B cell (primary cell): ENCODE measurements around the gene RNF213. TPM values are rescaled to one million over a fixed set of nuclear protein-coding genes. Genes with fewer than 3 reads are reported as not detected.

Source experiments
- ATAC-seq: fragments of 200-7000 bp; cut with Tn5 transposase; one replicate; pipeline ENCODE4 v1.10.0; 2021; ENCODE audit warnings: low read depth, mild to moderate bottlenecking, moderate number of reproducible peaks, moderate library complexity
- CTCF ChIA-PET: fragments of 350-600 bp; sonication (Branson Sonifier 250); formaldehyde crosslinking; loops from one replicate; lab custom pipeline; 2021; ENCODE audit warnings: antibody characterized with exemption, inconsistent platforms; lab: Charles Lee
- POLR2A ChIA-PET: fragments of 350-600 bp; sonication (Branson Sonifier 250); formaldehyde crosslinking; loops from one replicate; lab custom pipeline; 2021; ENCODE audit warnings: antibody characterized with exemption; lab: Charles Lee
- DNase-seq: peaks from one replicate; pipeline ENCODE4 v3.0.0; 2013
- H2AFZ ChIP-seq: 2 replicates; pipeline ENCODE4 v1.6.1; 2012; ENCODE audit warnings: mild to moderate bottlenecking, low read depth, low read length; ENCODE audit not compliant: insufficient read depth, poor library complexity, severe bottlenecking
- H3K27ac ChIP-seq, 2 donors: 1 replicate in 1 of 2; 2 replicates in 1 of 2; pipeline ENCODE4 v1.5.1; 2012 to 2013; ENCODE audit warnings: low read length in 2 of 2, mild to moderate bottlenecking in 2 of 2, moderate library complexity in 1 of 2
- H3K27me3 ChIP-seq, 4 experiments: fragments of 200-600 bp in 1 of 4; sonication (generic) in 1 of 4; replicated peaks in 1 of 4; 1 replicate in 2 of 4; 2 replicates in 2 of 4; pipeline versions ENCODE4 v1.6.1 to v1.7.0; 2013 to 2016; ENCODE audit warnings: low read length in 3 of 4, mild to moderate bottlenecking in 2 of 4, mixed read lengths in 1 of 4, moderate library complexity in 1 of 4; ENCODE audit not compliant: insufficient read depth in 4 of 4, control insufficient read depth in 3 of 4; ENCODE audit errors: control extremely low read depth in 1 of 4
- H3K36me3 ChIP-seq, 2 experiments: replicated peaks in 1 of 2; 1 replicate in 1 of 2; 2 replicates in 1 of 2; pipeline versions ENCODE4 v1.6.1 to v1.7.1; 2013; ENCODE audit warnings: low read length in 1 of 2; ENCODE audit not compliant: insufficient read depth in 2 of 2, control insufficient read depth in 1 of 2; ENCODE audit errors: control extremely low read depth in 1 of 2, extremely low read depth in 1 of 2
- H3K4me1 ChIP-seq, 2 donors: fragments of 200-600 bp in 1 of 2; sonication (generic) in 1 of 2; 1 replicate in 1 of 2; 2 replicates in 1 of 2; pipeline versions ENCODE4 v1.5.1 to v1.6.1; 2013 to 2017; ENCODE audit warnings: low read length in 2 of 2; ENCODE audit not compliant: control insufficient read depth in 2 of 2, insufficient read depth in 2 of 2
- H3K4me2 ChIP-seq: replicated peaks from 2 replicates; pipeline ENCODE3; 2012; ENCODE audit warnings: mild to moderate bottlenecking, low read depth, low read length; ENCODE audit not compliant: poor library complexity, severe bottlenecking
- H3K4me3 ChIP-seq, 5 experiments: fragments of 200-600 bp in 1 of 5; sonication (generic) in 1 of 5; 1 replicate in 3 of 5; 2 replicates in 2 of 5; pipeline versions ENCODE4 v1.5.1 to v1.7.0; 2011 to 2016; ENCODE audit warnings: low read length in 4 of 5, mild to moderate bottlenecking in 4 of 5, low read depth in 2 of 5, control low read depth in 1 of 5, moderate library complexity in 1 of 5; ENCODE audit not compliant: insufficient read depth in 1 of 5; ENCODE audit errors: control extremely low read depth in 1 of 5, extremely low read depth in 1 of 5
- H3K79me2 ChIP-seq: fragments of 200-600 bp; sonication (generic); one replicate; pipeline ENCODE4 v1.6.0; 2016; ENCODE audit warnings: low read length; ENCODE audit not compliant: control insufficient read depth, insufficient read depth
- H3K9ac ChIP-seq: fragments of 200-600 bp; sonication (generic); 2 replicates; pipeline ENCODE4 v1.6.1; 2017; ENCODE audit warnings: mild to moderate bottlenecking, low read length, moderate library complexity
- H3K9me3 ChIP-seq, 3 donors: one replicate each; pipeline versions ENCODE4 v1.6.1 to v1.7.1; 2013; ENCODE audit warnings: low read length in 2 of 3; ENCODE audit not compliant: control insufficient read depth in 2 of 3, insufficient read depth in 1 of 3; ENCODE audit errors: control extremely low read depth in 1 of 3
- H4K20me1 ChIP-seq: 2 replicates; pipeline ENCODE4 v1.6.0; 2012; ENCODE audit warnings: mild to moderate bottlenecking, low read length; ENCODE audit not compliant: insufficient read depth, control insufficient read depth, poor library complexity, severe bottlenecking
- H3K27ac Mint-ChIP-seq: one replicate; pipeline ENCODE4 v1.8.0; 2021; ENCODE audit warnings: mixed read lengths
- H3K27me3 Mint-ChIP-seq: one replicate; pipeline ENCODE4 v1.8.0; 2021; ENCODE audit warnings: mixed read lengths
- H3K4me1 Mint-ChIP-seq: one replicate; pipeline ENCODE4 v1.8.0; 2021; ENCODE audit warnings: mixed read lengths
- H3K4me3 Mint-ChIP-seq: one replicate; pipeline ENCODE4 v1.8.0; 2021; ENCODE audit warnings: mixed read lengths
- H3K9me3 Mint-ChIP-seq: one replicate; pipeline ENCODE4 v1.8.0; 2022; ENCODE audit warnings: mixed read lengths; ENCODE audit not compliant: insufficient read depth
- CTCF ChIP-seq: fragments of 200-600 bp; IDR thresholded peaks from one replicate; pipeline ENCODE4 v1.8.0; 2022; ENCODE audit warnings: antibody characterized with exemption, mild to moderate bottlenecking
- EZH2 ChIP-seq: IDR thresholded peaks from 2 replicates; pipeline ENCODE4 v1.6.1; 2012; ENCODE audit warnings: borderline replicate concordance, low read depth, mild to moderate bottlenecking, moderate library complexity, low read length; ENCODE audit not compliant: insufficient read depth, poor library complexity, severe bottlenecking
- WGBS: methylation state at CpG from one replicate; pipeline ENCODE4 v1.1.5; 2013; ENCODE audit warnings: missing lambda C conversion rate; ENCODE audit not compliant: insufficient coverage; 5-methylcytosine and 5-hydroxymethylcytosine counted together
- intact Hi-C: fragments of 100-400 bp; cut with micrococcal nuclease; formaldehyde crosslinking; loops from one replicate; pipeline ENCODE4 v1.10.0; 2022
- polyA plus RNA-seq: library from polyadenylated mRNA; depleted of rRNA; stranded (reverse); fragments of >200 nt; gene quantifications from 2 replicates; pipeline ENCODE4 v1.2.3, GENCODE V29; 2012
- total RNA-seq, 2 donors: library from RNA; stranded (reverse); fragments of 120-200 nt in 1 of 2; gene quantifications; 1 replicate in 1 of 2; 2 replicates in 1 of 2; pipeline versions ENCODE4 v1.2.3 to v1.2.4, GENCODE V29; 2013 to 2022

RNF213 gene
- total and polyA plus RNA-seq, 2 donors (not counting 1 experiment from before 2014, with no cell fraction given): 121 to 287 TPM

- Histone ChIP-seq H3K36me3 (peaks cover 5 to 97% of the 10 kb centered on the region in 2 experiments), H4K20me1 (no peaks in the 10 kb centered on the region), H3K4me2 (no peak overlapping the region), H3K9me3 (no peaks in the 10 kb centered on the region), H3K79me2 (no peaks in the 10 kb centered on the region), H3K27me3 (no peaks in the 10 kb centered on the region), H3K4me1 (no peaks in the 10 kb centered on the region), H3K9ac (no peak overlapping the region), H2AFZ (no peak overlapping the region), H3K27ac (no peak overlapping the region), H3K4me3 (no peak overlapping the region)
- H3K4me1 Mint-ChIP-seq: no peaks in the 10 kb centered on the region
- DNase-seq (no peak), ATAC-seq (no peak)
- H3K27ac Mint-ChIP-seq: no peak overlapping the region
- ChIA-PET CTCF (interaction anchor here (0.7 kb wide), 1 partner anchor 327 kb away, joined by 8 read pairs; no protein-coding TSS in a partner anchor), POLR2A (no interaction called here)
- no peak for TF ChIP-seq EZH2
- no peak for TF ChIP-seq CTCF
- no peak overlapping the region for H3K4me3 Mint-ChIP-seq
- no peaks in the 10 kb centered on the region for H3K9me3 Mint-ChIP-seq
- WGBS: 99% methylated on average over 9 of the region's 9 CpGs
- no peaks in the 10 kb centered on the region for H3K27me3 Mint-ChIP-seq
- intact Hi-C loops: no loop called here
These were observed 117.1 kb downstream of the RNF213 start for GRCh38 chr17:80377798-80378197.

- intact Hi-C loops: no loop called here
- Mint-ChIP-seq H3K4me1 (no peaks in the 10 kb centered on the region), H3K9me3 (no peaks in the 10 kb centered on the region), H3K27ac (no peak overlapping the region), H3K4me3 (no peak overlapping the region), H3K27me3 (no peaks in the 10 kb centered on the region)
- TF ChIP-seq EZH2: no peak
- TF ChIP-seq CTCF: no peak
- Histone ChIP-seq H3K79me2 (no peaks in the 10 kb centered on the region), H3K4me3 (no peak overlapping the region), H3K27ac (no peak overlapping the region), H3K27me3 (no peaks in the 10 kb centered on the region), H3K4me1 (no peaks in the 10 kb centered on the region), H3K4me2 (no peak overlapping the region), H3K36me3 (peaks cover 5 to 98% of the 10 kb centered on the region in 2 experiments), H4K20me1 (no peaks in the 10 kb centered on the region), H3K9me3 (no peaks in the 10 kb centered on the region), H3K9ac (no peak overlapping the region), H2AFZ (no peak overlapping the region)
- ChIA-PET CTCF (no interaction called here), POLR2A (no interaction called here)
- no peak for DNase-seq
- 88% methylated on average over 4 of the region's 9 CpGs for WGBS
- no peak for ATAC-seq
These were observed 118.7 kb downstream of the RNF213 start for GRCh38 chr17:80379348-80379747.
